GM23338 (cell line): Measurements from ENCODE around the gene KCNMB2. TPM values are rescaled to one million over a fixed set of nuclear protein-coding genes. Genes with fewer than 3 reads are reported as not detected.

ENCODE experiments used
- ATAC-seq: fragments of 200-7000 bp; cut with Tn5 transposase; 3 replicates; pipeline ENCODE4 v1.9.1; 2020
- DNase-seq: peaks from one replicate; pipeline ENCODE4 v3.0.0-alpha.2; 2015; ENCODE audit warnings: low spot score
- H2AFZ ChIP-seq: fragments of 200-600 bp; sonication (generic); 2 replicates; pipeline ENCODE4 v1.8.0; 2016; ENCODE audit warnings: antibody characterized with exemption, mild to moderate bottlenecking, moderate library complexity
- H3F3A ChIP-seq: fragments of 200-600 bp; sonication (generic); replicated peaks from 2 replicates; pipeline ENCODE4 v1.8.0; 2017; ENCODE audit warnings: antibody characterized with exemption, mixed run types, low read depth
- H3K27ac ChIP-seq: fragments of 200-600 bp; sonication (generic); 2 replicates; pipeline ENCODE4 v1.6.1; 2016; ENCODE audit warnings: low read depth
- H3K27me3 ChIP-seq: fragments of 200-600 bp; sonication (generic); 2 replicates; pipeline ENCODE4 v1.8.0; 2016; ENCODE audit warnings: mild to moderate bottlenecking, mixed run types, moderate library complexity; ENCODE audit not compliant: insufficient read depth
- H3K36me3 ChIP-seq: fragments of 200-600 bp; sonication (generic); 2 replicates; pipeline ENCODE4 v1.8.0; 2016; ENCODE audit warnings: mild to moderate bottlenecking; ENCODE audit not compliant: insufficient read depth
- H3K4me1 ChIP-seq: fragments of 200-600 bp; sonication (generic); 2 replicates; pipeline ENCODE4 v1.8.0; 2016; ENCODE audit warnings: mild to moderate bottlenecking, moderate library complexity; ENCODE audit not compliant: insufficient read depth
- H3K4me2 ChIP-seq: fragments of 200-600 bp; sonication (generic); 2 replicates; pipeline ENCODE4 v1.7.1; 2017; ENCODE audit warnings: mixed run types
- H3K4me3 ChIP-seq: fragments of 200-600 bp; sonication (generic); 2 replicates; pipeline ENCODE4 v1.6.1; 2016; ENCODE audit warnings: mixed run types
- H3K79me2 ChIP-seq: fragments of 200-600 bp; sonication (generic); replicated peaks from 2 replicates; pipeline ENCODE4 v1.8.0; 2017; ENCODE audit warnings: mild to moderate bottlenecking; ENCODE audit not compliant: insufficient read depth
- H3K9me2 ChIP-seq: fragments of 200-600 bp; sonication (generic); 2 replicates; pipeline ENCODE4 v1.8.0; 2017; ENCODE audit not compliant: insufficient read depth
- H4K20me1 ChIP-seq: fragments of 200-600 bp; sonication (generic); replicated peaks from 2 replicates; pipeline ENCODE4 v1.8.0; 2017; ENCODE audit warnings: mild to moderate bottlenecking; ENCODE audit not compliant: insufficient read depth
- H3K27ac Mint-ChIP-seq: 2 replicates; pipeline ENCODE4 v1.8.0; 2020; ENCODE audit warnings: inconsistent platforms, mild to moderate bottlenecking, moderate library complexity, mixed read lengths
- H3K27me3 Mint-ChIP-seq: 3 replicates; pipeline ENCODE4 v1.8.0; 2022; ENCODE audit warnings: low read depth, mild to moderate bottlenecking, moderate library complexity, mixed read lengths, inconsistent platforms; ENCODE audit not compliant: insufficient read depth, poor library complexity
- H3K36me3 Mint-ChIP-seq: 3 replicates; pipeline ENCODE4 v1.8.0; 2021; ENCODE audit warnings: low read depth, mild to moderate bottlenecking, inconsistent platforms, moderate library complexity, mixed read lengths
- H3K4me1 Mint-ChIP-seq: 3 replicates; pipeline ENCODE4 v1.8.0; 2020; ENCODE audit warnings: mild to moderate bottlenecking, inconsistent platforms, mixed read lengths
- H3K4me3 Mint-ChIP-seq: 3 replicates; pipeline ENCODE4 v1.8.0; 2021; ENCODE audit warnings: moderate library complexity, mild to moderate bottlenecking, inconsistent platforms, mixed read lengths
- H3K9me3 Mint-ChIP-seq: 3 replicates; pipeline ENCODE4 v1.8.0; 2020; ENCODE audit warnings: moderate library complexity, mild to moderate bottlenecking, inconsistent platforms, mixed read lengths
- JUNB ChIP-seq: IDR thresholded peaks from one replicate; pipeline ENCODE4 v1.6.1; 2016; ENCODE audit warnings: antibody characterized with exemption; ENCODE audit not compliant: unreplicated experiment
- POLR2AphosphoS5 ChIP-seq: IDR thresholded peaks from 2 replicates; pipeline ENCODE4 v1.6.1; 2016; ENCODE audit warnings: antibody characterized with exemption, low read depth
- STAT1 ChIP-seq: IDR thresholded peaks from one replicate; pipeline ENCODE4 v1.6.1; 2016; ENCODE audit warnings: antibody characterized with exemption; ENCODE audit not compliant: unreplicated experiment
- ZNF331 ChIP-seq: fragments of 250-450 bp; sonication (Bioruptor Pico); IDR thresholded peaks from 2 replicates; pipeline ENCODE4 v1.5.0; 2020; ENCODE audit warnings: low read depth, mild to moderate bottlenecking, moderate library complexity
- polyA plus RNA-seq: library from polyadenylated mRNA; unstranded; fragments of >200 nt; fragmentation: Nextera tagmentation; extraction: Ambion mirVana; gene quantifications from 2 replicates; pipeline ENCODE4 v1.2.1, GENCODE V29; 2016
- total RNA-seq: library from RNA; depleted of rRNA; stranded (reverse); fragments of >200 nt; shearing (Covaris generic); gene quantifications from 2 replicates; pipeline ENCODE4 v1.2.3, GENCODE V29; 2014
- TF ChIP-seq, protein P1 (sequence below): fragments of 250-450 bp; sonication (Bioruptor Pico); IDR thresholded peaks from 2 replicates; pipeline ENCODE4 v1.5.0; 2020; ENCODE audit warnings: mild to moderate bottlenecking, moderate library complexity
- TF ChIP-seq, protein P2 (sequence below): IDR thresholded peaks from 2 replicates; pipeline ENCODE4 v1.6.1; 2016; ENCODE audit warnings: antibody characterized with exemption

KCNMB2 gene
- total and polyA plus RNA-seq, 2 experiments from 2014 or later: 0.53 TPM; not detected in 1

DNA sequence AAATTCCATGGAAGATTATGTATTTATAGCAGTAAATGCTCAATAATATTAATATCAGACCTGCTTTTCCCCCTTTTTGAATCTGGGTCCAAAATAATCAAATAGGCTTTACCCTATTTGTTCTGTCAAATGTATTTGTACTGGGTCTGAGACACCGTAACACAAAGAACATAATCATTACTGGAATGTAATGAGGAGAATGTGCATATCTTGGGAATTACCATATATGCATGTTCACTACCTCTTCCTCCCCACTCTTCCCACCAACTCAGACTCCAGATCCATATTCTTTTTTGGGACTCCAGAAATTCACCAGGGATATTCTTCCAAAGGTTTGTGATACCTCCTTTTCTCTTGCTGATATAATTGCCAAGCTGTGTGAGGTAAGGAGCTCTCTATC, 237.1 kb downstream of the KCNMB2 start:
- H3K4me1 ChIP-seq: 0 out of 2 replicates have a peak, but pooled peaks cover 3% of the 10 kb centered on the region
- H3K4me3 ChIP-seq: no peak overlapping the region
- H3K36me3 Mint-ChIP-seq: no peaks in the 10 kb centered on the region
- H3K27ac Mint-ChIP-seq: no peak overlapping the region
- H3K27me3 Mint-ChIP-seq: no peaks in the 10 kb centered on the region
- peaks cover 8% of the 10 kb centered on the region for H3K4me1 Mint-ChIP-seq
- H3K9me2 ChIP-seq: 0 out of 2 replicates have a peak, but pooled peaks cover 5% of the 10 kb centered on the region
- no peaks in the 10 kb centered on the region for H3K27me3 ChIP-seq
- no peak overlapping the region for H2AFZ ChIP-seq
- TF ChIP-seq STAT1: no peak
- TF ChIP-seq, protein P1, sequence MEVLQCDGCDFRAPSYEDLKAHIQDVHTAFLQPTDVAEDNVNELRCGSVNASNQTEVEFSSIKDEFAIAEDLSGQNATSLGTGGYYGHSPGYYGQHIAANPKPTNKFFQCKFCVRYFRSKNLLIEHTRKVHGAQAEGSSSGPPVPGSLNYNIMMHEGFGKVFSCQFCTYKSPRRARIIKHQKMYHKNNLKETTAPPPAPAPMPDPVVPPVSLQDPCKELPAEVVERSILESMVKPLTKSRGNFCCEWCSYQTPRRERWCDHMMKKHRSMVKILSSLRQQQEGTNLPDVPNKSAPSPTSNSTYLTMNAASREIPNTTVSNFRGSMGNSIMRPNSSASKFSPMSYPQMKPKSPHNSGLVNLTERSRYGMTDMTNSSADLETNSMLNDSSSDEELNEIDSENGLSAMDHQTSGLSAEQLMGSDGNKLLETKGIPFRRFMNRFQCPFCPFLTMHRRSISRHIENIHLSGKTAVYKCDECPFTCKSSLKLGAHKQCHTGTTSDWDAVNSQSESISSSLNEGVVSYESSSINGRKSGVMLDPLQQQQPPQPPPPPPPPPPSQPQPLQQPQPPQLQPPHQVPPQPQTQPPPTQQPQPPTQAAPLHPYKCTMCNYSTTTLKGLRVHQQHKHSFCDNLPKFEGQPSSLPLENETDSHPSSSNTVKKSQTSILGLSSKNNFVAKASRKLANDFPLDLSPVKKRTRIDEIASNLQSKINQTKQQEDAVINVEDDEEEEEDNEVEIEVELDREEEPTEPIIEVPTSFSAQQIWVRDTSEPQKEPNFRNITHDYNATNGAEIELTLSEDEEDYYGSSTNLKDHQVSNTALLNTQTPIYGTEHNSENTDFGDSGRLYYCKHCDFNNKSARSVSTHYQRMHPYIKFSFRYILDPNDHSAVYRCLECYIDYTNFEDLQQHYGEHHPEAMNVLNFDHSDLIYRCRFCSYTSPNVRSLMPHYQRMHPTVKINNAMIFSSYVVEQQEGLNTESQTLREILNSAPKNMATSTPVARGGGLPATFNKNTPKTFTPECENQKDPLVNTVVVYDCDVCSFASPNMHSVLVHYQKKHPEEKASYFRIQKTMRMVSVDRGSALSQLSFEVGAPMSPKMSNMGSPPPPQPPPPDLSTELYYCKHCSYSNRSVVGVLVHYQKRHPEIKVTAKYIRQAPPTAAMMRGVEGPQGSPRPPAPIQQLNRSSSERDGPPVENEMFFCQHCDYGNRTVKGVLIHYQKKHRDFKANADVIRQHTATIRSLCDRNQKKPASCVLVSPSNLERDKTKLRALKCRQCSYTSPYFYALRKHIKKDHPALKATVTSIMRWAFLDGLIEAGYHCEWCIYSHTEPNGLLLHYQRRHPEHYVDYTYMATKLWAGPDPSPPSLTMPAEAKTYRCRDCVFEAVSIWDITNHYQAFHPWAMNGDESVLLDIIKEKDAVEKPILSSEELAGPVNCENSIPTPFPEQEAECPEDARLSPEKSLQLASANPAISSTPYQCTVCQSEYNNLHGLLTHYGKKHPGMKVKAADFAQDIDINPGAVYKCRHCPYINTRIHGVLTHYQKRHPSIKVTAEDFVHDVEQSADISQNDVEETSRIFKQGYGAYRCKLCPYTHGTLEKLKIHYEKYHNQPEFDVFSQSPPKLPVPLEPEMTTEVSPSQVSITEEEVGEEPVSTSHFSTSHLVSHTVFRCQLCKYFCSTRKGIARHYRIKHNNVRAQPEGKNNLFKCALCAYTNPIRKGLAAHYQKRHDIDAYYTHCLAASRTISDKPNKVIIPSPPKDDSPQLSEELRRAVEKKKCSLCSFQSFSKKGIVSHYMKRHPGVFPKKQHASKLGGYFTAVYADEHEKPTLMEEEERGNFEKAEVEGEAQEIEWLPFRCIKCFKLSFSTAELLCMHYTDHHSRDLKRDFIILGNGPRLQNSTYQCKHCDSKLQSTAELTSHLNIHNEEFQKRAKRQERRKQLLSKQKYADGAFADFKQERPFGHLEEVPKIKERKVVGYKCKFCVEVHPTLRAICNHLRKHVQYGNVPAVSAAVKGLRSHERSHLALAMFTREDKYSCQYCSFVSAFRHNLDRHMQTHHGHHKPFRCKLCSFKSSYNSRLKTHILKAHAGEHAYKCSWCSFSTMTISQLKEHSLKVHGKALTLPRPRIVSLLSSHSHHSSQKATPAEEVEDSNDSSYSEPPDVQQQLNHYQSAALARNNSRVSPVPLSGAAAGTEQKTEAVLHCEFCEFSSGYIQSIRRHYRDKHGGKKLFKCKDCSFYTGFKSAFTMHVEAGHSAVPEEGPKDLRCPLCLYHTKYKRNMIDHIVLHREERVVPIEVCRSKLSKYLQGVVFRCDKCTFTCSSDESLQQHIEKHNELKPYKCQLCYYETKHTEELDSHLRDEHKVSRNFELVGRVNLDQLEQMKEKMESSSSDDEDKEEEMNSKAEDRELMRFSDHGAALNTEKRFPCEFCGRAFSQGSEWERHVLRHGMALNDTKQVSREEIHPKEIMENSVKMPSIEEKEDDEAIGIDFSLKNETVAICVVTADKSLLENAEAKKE (CRISPR knock-in tag): no peak
- ATAC-seq: no peak
- no peak overlapping the region for H3K4me2 ChIP-seq
- no peak for DNase-seq
- no peak overlapping the region for H3K27ac ChIP-seq
- no peaks in the 10 kb centered on the region for H3K36me3 ChIP-seq
- no peaks in the 10 kb centered on the region for H3F3A ChIP-seq
- no peaks in the 10 kb centered on the region for H3K79me2 ChIP-seq
- H3K9me3 Mint-ChIP-seq: no peaks in the 10 kb centered on the region
- H4K20me1 ChIP-seq: 0 out of 2 replicates have a peak, but pooled peaks cover 3% of the 10 kb centered on the region
- no peak overlapping the region for H3K4me3 Mint-ChIP-seq

- no peaks in the 10 kb centered on the region for H3K9me3 Mint-ChIP-seq
- Histone ChIP-seq H4K20me1 (no peaks in the 10 kb centered on the region), H3K4me1 (no peaks in the 10 kb centered on the region), H2AFZ (no peak overlapping the region), H3K36me3 (no peaks in the 10 kb centered on the region), H3K27ac (no peak overlapping the region), H3K9me2 (0 out of 2 replicates have a peak, but pooled peaks cover 2% of the 10 kb centered on the region), H3K4me3 (no peak overlapping the region), H3K79me2 (no peaks in the 10 kb centered on the region), H3F3A (no peaks in the 10 kb centered on the region), H3K4me2 (no peak overlapping the region), H3K27me3 (no peaks in the 10 kb centered on the region)
- DNase-seq (no peak), ATAC-seq (no peak)
- no peaks in the 10 kb centered on the region for H3K4me1 Mint-ChIP-seq
- H3K27me3 Mint-ChIP-seq: no peaks in the 10 kb centered on the region
- H3K27ac Mint-ChIP-seq: no peak overlapping the region
- TF ChIP-seq, protein P2, sequence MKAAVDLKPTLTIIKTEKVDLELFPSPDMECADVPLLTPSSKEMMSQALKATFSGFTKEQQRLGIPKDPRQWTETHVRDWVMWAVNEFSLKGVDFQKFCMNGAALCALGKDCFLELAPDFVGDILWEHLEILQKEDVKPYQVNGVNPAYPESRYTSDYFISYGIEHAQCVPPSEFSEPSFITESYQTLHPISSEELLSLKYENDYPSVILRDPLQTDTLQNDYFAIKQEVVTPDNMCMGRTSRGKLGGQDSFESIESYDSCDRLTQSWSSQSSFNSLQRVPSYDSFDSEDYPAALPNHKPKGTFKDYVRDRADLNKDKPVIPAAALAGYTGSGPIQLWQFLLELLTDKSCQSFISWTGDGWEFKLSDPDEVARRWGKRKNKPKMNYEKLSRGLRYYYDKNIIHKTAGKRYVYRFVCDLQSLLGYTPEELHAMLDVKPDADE: no peak
- TF ChIP-seq JUNB (no peak), ZNF331 (CRISPR knock-in tag) (no peak), POLR2AphosphoS5 (no peak)
- H3K4me3 Mint-ChIP-seq: no peak overlapping the region
- H3K36me3 Mint-ChIP-seq: no peaks in the 10 kb centered on the region
Observed at GRCh38 chr3:178777718-178778411, 241.6 kb downstream of the KCNMB2 start.
